GM10847 (cell line): ENCODE measurements around the gene PRKAG1.

Experiments used
- POLR2A ChIP-seq: IDR thresholded peaks from 2 replicates; pipeline ENCODE4 v1.6.1; 2011; ENCODE audit not compliant: insufficient read length; ENCODE audit errors: extremely low read depth

Gene PRKAG1

GRCh38 chr12:49051777-49052438, 33.3 kb upstream of the PRKAG1 start:
- TF ChIP-seq POLR2A: no peak

- no peak for TF ChIP-seq POLR2A
These were observed 32.8 kb upstream of the PRKAG1 start for GRCh38 chr12:49051373-49051764.

DNA sequence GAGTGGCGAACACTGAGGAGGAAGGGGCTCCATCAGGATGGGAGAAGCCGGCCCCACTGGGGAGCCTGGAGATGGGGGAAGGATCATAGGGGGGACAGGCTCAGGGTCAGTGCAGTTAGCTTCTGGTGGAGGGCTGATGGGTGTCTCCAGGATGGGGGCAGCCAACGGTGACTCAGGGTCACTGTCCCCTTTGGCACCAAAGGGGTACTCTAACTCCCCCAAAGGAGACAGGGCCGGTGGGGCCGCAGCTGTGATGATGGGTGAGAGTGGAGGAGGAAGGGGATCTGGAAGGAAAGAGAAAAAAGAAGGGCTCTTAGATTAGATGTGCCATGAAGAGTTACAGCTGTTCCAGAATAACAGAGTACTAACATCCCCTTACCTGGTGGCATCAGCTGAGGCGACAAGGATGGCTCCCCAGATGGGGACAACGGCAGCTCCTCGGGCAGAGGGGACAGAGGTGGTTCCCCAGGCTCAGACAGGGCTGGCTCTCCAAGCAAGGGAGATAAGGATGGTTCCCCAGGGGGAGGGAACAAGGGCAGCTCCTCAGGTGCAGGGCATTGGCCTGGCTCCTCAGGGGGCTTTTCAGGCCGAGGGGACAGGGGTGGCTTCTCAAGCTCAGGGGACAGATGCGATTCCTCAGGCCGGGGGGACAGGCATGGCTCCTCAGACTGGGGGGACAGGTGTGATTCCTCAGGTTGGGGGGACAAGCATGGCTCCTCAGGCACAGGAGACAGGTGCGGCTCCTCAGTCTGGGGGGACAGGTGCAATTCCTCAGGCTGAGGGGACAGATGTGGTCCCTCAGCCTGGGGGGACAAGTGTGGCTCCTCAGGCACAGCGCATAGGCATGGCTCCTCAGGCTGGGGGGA, 32.2 kb upstream of the PRKAG1 start:
- no peak for TF ChIP-seq POLR2A

DNA sequence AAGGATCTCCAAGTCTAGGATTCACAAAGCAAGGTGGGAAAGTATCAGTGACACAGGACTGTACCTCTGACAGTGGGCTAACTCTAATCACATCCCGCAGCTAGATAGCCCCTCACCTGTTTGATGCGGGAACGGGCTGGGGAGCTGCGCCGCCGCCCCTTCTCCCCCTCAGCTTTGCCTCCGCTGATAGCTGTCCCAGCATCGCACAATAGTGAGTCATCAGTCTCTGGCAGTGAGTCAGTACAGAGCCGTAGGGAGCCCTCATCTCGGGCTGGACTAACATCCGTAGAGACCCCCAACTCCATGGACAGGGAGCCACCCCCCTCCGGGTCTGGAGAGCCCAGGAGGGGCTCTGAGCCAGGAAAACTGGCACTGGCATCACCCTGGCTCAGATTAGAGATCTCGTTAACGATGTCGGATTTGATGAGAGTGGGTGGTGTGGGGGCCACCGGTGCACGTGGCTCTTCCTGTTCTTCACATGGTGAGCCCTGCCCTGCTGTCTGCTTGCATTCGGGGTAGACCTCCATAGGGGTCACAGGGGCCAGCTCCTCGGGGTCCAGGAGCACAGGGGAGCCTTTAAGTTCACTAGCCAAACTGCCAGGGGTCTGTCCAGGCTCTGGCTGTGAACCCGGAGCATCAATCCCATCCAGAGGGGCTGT, 31.1 kb upstream of the PRKAG1 start:
- no peak for TF ChIP-seq POLR2A

DNA sequence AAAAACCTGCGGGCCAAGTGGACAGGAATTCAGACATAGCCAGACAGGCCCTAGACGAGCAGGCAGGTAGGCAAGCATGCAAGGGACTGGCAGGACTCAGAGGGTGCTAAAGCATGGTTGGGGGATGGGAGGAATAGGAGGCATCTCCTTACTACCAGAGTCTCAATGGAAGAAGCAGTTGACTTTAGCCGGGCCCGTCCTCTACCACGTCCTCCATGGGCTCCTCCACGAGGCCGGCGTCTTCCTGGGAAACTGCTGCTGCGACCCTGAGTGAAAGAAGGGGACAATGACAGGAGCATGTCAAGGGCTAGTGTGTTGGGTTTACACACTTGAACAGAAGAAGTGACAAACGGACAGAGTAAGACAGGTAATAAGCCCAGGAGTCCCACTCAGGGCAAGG, 30.4 kb upstream of the PRKAG1 start:
- no peak for TF ChIP-seq POLR2A

- no peak for TF ChIP-seq POLR2A
These were observed 27.7 kb upstream of the PRKAG1 start for GRCh38 chr12:49046129-49046895.

DNA sequence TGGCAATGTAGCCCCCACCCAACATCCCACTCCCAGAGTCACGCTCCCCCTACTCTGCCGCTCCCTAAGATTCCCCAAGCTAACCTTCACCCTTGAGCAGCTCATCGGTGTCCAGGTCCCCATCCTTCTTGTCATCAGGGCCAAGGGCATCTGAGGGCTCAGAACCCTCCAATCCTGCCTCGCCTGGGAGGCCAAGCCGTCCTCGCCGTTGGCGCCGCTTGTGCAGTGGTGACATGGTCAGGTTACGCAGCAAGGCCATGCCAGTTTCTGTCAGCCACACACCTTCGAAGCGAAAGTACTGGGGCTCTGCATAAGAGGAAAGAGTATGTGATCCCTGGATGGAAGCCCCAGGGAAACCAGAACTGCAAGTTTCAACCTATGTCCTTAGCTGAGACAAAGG, 26.1 kb upstream of the PRKAG1 start:
- no peak for TF ChIP-seq POLR2A

DNA sequence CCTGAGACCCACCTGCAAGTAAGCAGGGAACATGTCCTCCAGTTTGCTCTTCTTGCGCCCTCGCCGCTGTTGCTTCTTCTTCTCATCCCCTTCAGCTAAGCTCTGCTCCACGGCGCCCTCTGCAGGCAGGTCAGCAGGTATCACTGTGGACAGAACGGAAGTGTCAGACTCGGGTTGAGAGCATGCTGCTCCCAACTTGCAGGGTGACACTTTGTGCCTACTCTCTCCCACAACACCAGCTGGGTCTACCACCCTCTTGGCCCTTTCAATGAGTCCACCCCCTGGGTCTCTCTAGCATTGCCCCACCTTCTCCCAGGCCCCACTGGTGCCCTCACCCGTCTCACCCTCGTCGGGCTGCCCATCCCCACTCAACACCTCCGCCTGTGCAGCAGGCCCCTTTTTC, 25.3 kb upstream of the PRKAG1 start:
- no peak for TF ChIP-seq POLR2A

DNA sequence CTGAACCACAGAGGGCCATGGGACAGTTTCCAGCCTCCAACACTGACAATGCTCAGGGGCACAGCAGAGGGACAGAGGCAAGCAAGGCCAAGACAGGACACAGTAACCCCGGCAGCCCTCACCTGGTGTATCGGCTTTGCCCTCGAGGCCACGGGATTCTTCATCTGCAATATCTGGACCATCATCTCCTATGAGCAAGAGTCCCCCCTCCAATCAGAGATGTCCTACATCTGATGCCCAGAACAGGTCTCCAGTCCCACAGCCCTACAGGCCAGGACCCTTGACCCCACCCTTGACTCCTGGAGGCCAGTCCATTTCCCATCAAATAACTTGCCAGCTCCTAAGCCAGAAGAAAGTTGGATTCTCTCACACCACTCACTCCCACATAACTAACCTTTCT, 24.7 kb upstream of the PRKAG1 start:
- TF ChIP-seq POLR2A: no peak

DNA sequence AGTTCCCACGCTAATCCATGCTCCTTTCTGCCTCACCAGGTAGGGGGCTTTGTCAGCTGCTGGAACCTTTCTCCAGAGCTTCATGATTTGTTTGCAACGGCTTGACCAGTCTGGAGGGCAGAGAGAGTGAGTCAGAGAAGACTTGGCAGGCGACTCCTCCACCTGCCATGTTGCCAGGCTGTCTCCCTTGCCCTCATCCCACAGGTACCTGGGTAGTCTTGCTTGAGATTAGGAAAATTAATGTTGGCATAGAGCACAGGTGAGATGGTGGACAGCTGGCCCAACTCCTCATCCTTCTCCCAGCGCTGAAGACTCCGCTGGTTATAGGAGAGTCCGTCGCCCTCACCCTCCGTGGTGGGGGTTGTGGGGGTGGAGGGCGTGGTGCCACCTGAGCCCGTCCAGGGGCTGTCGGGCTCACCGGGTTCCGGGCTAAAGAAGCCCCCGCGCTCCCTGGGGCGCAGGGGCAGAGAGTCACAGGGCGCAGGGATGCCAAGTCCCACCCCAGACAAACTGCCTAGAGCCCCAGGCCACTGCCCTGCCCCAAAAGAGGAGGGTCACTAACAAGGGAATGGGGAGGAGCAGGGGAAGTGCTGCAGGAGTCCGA, 23.4 kb upstream of the PRKAG1 start:
- TF ChIP-seq POLR2A: no peak

DNA sequence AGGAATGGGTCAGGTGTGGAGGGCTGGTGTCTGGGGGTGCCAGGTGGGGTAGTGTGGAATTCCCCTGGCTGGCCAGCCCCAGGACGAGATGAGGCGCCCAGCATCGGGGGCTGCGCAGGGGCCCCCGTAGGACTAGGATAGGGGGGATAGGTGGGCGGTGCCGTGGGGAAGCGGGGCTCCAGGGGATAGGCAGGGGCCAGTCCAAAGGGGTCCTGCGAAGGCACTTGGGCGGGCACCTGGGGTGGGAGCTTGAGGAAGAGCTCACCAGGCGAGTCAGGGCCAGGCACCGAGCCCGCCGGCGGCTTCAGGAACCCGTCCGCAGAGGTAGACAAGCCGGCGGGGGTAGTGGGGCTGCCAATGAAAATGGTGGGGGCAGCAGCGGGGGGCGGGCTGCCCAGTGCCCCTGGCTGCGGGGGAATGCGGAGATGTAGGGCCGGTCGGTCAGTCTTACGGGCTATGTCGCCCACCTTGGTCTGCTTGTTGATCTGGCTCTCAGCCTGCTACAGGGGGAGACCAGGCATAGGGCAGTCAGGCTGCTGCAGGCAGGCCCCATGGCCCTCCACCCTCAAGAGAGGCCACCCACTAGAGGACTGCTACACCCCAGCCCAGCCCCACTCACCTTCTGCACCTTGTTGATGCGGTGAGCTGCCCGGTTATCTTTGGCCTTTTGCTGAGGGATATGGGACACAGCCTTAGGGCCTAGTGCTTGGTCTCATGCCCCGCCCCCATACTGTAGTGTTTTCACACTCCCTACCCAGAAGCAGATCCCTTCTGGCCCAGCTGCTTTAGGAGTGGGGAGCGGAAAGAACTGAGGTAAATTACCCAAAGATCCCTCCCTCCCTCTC, 22.7 kb upstream of the PRKAG1 start:
- TF ChIP-seq POLR2A: no peak

- no peak for TF ChIP-seq POLR2A
These were observed 21.8 kb upstream of the PRKAG1 start for GRCh38 chr12:49040364-49040855.

- no peak for TF ChIP-seq POLR2A
These were observed 21.1 kb upstream of the PRKAG1 start for GRCh38 chr12:49039421-49040363.
